NCI-H748 (cell line): Measurements from ENCODE around the gene RETREG1.

Experiments used
- DNase-seq: peaks from one replicate; lab custom pipeline; 2025; ENCODE audit not compliant: unreplicated experiment; lab: John Stamatoyannopoulos, UW

Gene RETREG1

DNA sequence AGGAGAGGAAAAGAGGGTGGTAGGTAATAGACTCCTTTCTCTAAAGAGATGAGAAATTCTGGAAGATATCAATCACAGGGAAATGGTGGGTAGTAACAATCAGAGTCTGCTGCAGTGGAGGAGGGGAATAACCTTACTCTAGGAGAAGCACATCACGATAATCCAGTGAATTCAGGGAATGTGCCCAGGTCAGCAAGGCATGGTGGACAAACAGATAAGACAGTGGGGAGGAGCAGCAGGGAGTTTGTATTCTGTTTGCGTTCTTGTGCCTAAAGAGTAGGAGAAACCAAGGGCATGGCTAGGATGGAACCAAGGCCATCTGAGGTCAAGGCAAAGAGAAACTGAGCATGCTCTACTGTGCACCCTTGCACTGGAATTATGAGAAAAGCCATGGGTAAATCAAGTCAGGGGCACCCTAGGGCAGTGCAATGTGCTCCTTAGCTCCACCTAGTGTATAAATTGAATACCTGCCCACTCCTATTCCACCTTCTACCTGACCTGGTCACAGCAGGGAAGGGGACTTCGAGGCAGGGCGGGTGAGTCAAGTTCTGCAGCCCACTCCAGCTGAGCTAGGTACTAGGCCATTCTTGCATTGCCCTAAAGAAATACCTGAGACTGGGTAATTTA lies 31.6 kb downstream of the RETREG1 start:
- peak; percentile 44 for DNase-seq

DNA sequence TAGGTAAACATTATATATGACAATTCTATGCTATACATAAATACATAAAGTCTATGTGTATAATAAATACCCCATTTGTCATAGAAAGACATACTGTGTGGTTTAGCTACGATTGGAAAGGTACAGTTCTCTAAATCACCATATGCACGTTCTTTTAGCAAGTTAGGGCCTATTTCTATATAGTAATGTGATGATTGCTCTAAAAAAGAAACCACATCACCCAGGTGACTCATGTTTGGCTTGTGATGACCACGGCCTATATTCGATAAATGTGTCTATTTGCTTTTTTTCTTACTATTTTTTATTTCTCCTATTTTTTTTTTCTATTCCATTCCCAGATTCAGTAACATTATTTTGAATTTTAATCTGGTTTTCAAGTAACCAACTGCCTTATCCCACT lies 34.7 kb downstream of the RETREG1 start:
- DNase-seq, result no peak

DNA sequence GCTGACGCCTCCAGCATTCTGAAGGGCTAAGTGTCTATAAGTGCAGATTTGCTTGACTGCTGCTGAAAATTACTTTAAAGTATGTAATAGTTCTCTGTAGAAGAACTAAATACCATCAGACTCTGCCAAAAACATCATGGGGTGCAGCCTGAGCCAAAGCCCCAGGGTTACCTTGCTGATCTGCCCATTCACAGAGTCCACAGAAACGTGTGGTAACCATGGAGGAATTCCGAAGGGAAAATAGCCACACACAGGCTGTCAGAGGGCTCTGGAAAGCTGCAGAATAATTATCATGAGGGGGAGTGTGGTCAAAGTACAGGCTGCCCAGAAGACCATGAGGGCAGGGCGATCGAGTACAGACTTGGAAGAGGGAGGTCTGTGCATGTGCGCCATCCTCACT lies 36.4 kb downstream of the RETREG1 start:
- DNase-seq, result no peak

DNA sequence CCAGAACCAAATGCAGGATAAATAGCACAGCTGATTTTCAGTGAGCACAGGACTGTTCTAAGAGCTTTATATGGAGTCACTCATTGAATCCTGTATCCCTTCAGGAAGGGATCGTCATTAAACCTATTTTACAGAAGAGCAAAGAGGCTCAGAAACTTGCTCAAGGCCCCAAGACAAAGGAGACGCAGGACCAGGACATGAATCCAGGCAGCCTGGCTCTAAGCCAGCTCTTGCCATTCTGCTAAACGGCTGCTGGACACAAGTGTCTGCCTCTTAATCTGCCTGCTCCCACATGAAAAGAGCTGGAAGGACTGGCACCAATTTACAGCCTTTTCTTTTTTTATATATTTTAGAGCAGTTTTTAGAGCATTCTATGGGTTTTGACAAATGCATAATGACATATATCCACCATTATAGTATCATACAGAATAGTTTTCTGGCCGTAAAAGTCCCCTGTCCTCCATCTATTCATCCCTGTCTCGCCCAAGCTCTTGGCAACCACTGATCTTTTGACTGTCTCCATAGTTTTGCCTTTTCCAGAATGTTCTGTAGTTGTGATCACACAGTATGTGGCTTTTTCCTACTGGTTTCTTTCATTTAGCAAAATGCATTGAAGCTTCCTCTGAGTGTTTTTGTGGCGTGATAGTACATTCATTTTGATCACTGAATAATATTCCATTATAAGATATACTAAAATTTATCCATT lies 37.5 kb downstream of the RETREG1 start:
- peak; percentile 96 for DNase-seq

DNA sequence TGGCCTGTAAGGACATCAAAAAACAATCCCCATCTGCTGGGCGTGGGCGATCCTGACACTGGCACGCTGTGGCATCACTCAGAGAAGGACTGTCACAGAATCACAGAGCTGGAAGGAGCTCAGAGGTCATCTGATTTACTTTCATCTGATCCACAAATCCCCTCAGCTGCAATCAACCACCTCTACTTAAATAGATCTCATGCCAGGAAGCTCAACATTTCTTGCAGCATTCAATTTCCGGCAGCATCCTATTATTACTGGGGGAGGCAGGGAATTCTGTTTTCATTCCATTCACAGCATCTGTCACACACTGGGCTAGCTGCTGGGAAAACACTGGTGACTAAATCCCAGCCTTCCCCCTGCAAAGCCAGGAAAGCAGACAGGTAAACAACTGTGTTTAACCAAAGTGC lies 38.3 kb downstream of the RETREG1 start:
- DNase-seq, result peak; percentile 98

DNA sequence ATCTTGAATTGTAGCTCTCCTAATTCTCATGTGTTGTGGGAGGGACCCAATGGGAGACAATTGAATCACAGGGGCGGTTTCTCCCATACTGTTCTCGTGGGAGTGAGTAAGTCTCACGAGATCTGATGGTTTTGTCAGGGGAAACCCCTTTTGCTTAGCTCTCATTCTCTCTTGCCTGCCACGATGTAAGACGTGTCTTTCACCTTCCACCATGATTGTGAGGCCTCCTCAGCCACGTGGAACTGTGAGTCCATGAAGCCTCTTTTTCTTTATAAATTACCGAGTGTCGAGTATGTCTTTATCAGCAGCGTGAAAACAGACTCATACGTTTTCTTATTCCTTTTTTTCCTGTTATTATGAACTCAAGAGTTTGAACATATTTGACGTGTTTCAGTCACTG lies 39.1 kb downstream of the RETREG1 start:
- no peak for DNase-seq

DNA sequence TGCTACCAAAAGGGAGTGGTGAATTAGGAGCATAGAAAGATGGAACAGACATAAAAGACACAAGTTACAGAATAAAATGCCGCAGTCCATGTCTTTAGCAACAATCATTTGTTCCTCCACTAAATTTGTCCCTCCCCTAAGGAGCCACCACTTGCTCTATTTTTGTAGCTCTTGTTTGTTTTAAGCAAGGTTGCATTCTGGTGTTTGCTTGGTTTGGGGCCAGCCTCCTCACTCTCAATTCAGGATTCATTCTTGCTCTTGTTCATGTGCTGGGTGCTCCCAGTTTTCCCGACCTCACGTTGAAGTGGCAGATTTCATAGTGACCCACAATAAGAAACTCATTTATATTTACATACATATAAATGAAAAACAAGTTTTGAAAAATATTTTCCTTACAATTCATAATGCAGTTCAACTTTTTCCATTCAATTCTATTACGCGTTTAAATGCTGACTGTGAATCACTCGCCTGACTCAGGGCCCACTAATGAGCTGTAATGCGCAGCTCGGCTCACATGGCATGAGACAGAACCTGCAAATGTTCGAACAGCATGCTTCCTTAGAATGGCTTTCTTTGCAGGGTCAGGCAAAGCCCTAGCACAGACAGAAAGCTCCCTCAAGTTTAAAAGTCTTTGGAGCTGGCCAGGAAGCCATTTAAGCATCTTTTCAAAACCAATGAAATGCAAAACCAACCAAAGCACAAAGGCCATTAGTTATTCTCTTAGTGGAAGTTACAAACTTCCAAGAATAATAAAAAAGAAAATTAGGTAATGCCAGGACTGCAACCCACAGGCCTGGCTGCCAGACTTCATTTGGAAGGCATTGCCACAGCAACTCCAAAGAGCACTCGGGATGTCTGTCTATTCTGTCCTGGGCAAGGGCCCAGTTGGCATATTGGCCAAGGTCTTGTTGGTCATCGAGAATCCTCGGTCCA lies 41.7 kb downstream of the RETREG1 start:
- DNase-seq, result no peak

DNA sequence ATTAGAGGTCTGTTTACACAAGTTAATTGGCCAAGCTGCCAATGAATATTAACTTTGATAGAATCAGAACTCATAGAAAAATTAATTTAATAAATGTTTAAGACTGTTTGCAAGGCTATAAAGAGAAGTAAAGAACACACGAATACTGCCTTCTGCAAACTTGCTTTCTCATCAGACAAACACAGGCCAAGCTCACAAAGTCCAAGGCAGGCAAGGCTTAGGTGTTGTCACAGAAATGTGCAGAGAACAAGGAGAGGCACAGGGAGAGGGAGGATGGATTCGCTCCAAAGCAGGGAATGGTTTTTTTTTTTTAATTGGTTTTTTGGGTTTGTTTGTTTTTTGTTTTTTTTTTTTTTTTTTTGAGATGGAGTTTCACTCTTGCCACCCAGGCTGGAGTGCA lies 43.4 kb downstream of the RETREG1 start:
- peak; percentile 68 for DNase-seq

DNA sequence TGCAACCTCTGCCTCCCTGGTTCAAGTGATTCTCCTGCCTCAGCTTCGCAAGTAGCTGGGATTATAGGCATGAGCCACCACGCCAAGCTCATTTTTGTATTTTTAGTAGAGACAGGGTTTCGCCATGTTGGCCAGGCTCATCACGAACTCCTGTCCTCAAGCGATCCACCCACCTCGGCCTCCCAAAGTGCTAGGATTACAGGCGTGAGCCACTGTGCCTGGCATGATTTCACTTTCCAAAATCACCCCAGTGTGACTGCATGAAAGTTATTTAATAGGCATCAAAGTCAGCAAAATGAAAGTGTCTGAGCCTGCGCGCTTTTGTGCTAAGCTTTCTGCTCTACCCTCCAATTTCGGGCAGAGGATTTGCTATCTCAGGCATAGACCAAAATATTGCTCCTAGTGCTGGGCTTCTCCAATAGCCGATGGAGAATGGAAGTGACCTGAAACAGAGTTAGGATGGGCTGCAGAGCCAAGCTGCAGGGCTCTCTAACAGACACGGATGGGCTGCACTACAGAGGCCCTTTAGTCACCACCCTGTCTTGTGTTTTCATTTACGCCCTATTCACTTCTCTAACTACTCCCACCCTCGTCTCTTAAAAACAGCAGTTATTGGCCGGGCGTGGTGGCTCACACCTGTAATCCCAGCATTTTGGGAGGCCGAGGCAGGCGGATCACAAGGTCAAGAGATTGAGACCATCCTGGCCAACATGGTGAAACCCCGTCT lies 44.3 kb downstream of the RETREG1 start:
- no peak for DNase-seq

DNA sequence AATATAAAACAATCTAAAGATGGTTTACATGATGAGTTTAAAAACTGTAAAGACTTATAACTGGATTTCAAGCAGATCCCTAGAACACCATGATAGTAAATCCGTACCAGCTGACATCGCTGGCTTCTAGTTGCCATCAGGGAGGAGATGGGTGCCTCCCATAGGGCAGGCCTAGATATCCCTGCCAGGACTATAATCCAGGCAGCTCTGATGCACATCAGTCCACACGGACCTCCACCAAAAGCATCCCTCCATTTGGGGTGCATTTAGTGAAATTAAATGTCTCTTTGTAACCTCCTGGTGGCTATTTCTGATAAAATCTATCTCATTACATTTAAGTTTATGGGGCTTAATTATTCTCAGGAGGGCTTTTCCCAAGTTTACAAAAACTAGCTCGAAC lies 45.8 kb downstream of the RETREG1 start:
- DNase-seq, result no peak

DNA sequence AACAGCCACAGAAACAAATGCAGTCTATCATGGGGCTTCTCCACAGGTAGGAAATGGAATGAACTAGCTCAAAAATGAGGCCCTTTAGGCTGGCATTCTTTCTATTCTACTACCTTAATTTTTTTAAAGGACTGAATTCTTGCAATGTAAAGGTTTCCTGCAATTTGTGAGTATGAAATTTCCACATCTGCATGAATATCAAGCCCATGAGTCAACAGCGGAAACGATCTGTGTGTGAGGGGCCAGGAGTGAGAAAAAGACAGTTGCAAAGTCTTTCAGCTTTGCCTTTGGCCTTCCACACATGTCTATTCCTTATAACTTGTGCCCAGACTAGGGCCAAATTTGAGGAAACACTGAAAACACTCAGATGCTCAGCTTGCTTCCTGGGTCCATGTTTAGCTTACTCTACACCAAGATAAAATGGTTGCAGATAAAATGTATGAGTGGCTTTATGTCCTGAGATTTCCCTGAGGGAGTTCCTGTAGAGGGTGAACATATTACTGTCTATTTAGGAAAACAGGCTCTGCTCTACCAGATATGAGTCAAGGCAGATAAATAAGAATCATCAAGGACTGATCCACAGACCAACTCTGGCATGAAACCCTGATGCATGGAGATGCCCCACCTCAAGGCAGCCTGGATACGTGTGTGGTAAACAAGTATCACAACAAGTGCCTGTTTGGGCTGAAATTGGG lies 46.5 kb downstream of the RETREG1 start:
- DNase-seq, result no peak

DNA sequence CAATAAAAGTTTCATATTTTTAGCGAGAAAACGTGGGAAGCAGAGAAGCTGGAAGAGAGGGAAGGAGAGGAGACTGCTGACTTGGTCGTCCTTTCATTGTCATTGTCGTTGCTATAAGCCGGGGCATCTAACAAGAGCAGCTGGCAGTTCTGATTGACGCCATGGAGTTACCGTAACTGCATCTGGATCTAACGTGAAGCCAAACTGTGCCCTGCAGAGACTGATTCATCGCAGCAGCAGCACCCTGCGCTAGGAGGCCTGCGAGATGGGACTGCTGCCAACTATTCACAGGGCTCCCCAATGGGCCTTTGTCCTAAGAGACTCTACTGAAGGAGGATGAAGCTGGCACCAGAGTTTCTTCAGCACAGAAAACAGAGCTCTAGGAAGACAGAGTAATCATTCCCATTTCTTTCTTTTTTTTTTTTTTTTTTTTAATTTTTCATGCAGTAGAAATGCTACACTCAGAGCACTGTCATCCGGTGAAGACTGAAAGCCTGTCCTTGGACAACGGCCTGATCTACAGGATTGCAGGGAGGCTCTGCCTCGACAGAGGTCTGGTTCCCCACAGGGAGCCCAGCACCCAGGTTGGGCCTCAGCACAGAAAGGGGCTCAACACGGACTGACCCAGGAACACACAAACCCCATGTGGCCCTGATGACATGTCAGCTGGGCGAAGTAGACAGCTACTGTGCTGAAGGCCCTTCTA lies 47.8 kb downstream of the RETREG1 start:
- peak; percentile 92 for DNase-seq

DNA sequence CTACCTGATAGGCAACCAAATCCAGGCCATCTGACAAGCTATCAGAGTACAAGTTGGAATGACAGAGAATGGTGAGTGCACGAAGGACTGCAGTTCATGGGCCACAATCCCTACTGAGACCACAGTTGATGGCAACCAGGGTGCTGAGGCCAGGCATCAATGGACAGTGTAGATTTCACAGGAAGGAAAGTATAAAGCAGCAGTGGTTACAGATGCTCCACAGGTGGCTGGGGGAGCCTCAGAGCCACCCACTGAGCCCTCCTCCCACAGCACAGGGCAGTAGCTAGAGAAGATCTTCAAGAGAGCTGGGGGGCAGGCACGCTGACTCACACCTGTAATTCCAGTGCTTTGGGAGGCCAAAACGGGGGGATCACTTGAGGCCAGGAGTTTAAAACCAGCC lies 49.4 kb downstream of the RETREG1 start:
- DNase-seq, result no peak

DNA sequence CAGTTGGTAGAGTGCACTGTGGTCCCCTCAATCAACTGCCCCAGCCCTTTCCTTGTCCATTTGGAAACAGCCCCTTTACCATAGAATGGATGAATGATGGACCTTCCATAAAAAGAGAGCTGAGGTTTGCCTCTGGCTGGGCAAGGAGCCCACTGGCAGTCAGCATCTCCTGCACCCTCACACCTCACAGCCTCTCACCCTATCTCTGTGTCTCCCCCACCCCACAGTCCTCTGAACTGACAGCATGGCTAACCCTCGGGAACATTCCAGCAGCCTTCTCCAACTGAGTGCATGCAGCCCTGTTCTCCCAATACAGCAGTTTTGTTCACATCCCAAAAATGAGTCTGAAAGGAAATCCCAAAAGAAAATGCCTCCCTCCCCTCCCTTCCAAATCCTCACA lies 51.7 kb downstream of the RETREG1 start:
- DNase-seq, result no peak

DNA sequence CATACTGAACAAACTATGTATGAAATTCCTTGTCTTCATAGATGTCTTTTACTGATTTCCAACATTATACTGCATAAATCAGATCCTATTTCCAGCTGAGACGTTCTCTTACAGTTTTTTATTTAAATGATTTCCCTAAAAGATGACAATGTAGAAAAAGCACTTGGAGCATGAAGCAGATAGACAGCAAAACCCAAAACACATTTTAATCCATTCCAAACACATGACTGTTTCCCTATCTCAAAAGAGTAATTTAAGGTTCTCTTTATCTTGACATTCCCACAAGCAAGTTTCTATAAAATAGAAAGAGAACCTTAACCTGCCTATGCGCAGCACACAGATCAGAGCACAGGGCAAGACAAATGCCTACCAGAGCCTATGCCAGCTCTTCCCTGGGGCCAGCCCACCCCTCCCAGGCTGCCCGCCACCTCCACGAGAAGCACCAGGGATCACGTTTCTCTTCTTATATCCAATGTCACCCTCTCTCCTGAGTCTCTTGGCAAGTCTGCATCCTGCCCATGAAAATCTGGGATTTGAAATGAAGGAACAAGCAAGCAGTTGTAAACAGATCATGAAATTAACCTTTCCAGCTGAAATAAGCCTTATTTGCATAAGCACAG lies 52.4 kb downstream of the RETREG1 start:
- no peak for DNase-seq

DNA sequence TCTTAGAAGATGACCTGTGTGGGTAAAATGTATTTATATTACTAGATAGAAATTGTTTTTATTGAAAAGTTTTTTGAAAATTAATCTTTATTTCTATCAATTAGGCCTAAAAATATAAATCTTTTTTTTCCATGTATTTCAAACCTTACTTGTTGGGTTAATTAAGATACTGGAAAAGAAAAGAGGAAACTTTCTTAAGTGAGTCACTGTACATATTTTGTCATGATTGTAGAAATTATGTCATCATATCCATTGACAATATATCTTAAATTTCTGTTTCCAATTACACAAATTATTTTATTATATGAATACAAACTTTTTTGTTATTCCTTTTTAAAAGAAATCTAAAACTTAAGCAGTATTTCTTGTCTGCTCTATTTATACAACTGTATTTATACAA lies 53.1 kb downstream of the RETREG1 start:
- DNase-seq, result no peak

DNA sequence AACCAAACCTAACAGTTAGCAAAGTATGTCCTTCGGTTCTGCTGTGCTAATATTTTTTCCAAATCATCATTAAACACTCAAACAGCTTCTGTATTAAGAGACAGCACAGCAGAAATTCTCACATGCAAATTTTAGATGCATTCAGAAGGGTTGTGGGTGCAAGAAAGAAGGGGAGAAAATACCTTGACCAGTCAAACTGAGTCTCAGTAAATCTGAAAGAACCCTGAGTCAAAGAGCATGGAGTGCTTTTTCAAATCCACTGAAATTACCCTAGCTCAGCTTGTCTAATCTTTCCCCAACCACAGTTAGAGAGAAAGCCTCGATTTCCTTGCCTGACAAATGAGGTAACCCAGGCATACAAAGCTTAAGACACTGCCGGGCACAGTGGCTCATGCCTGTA lies 55.1 kb downstream of the RETREG1 start:
- no peak for DNase-seq

DNA sequence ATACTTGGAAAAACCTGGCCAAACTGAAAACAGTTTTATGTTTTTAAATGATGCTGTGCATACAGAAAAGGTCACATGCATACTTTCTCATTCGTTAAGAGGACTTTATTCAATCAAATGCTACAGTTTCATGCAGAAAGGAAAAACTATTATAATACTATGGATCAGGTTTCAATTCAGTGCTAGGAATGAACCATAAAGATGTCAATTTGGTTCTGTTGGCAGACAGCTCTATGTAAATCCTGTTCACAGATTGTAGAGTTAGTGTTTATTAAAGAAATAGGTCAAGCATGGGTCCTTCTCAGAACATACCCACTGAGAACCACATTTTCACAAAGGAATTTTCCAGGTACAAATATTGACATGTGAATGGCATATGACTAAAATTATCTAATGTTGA lies 57.1 kb downstream of the RETREG1 start:
- peak; percentile 82 for DNase-seq

DNA sequence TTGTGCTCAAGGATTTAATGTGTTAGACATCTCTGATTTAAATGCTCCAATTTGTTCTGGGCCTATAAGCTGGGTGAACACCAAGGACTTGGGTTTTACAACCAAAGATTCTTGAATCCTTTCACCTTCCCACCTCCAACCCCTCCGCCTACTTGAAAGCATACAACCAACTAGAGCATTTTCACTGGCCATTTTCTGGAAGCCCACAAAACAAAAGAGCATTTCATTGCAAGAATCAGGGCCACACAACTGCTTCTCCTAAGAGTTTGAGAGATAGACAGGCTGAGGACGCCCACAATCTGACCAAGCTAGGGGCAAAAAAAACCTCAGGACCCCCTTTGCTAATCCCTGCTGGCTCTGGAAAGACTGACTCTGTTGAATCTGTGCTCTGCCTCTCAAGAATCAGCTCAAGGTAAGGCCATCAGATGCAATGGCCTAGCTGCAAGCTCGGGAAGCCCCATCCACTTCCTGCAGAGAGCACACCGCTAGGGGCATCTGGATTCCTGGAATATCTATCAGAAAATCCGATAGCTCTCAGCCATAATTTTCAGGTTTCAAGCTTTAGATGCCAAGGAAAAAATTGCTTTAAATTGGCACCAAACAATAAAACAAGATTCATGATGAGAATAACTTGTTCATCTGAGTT lies 57.7 kb downstream of the RETREG1 start:
- DNase-seq, result peak; percentile 51
